Spleen (tissue), 7 donors: ENCODE results near the gene NOL3.

ENCODE experiments used
- POLR2A ChIP-seq, 3 donors: fragments of 450-650 bp; IDR thresholded peaks; one replicate each; pipeline ENCODE4 v1.5.1; 2017; ENCODE audit warnings: antibody characterized with exemption in 3 of 3, mild to moderate bottlenecking in 1 of 3
- POLR2AphosphoS5 ChIP-seq, 3 donors: sonication (generic); formaldehyde crosslinking; IDR thresholded peaks; one replicate each; pipeline ENCODE4 v1.5.1; 2017; ENCODE audit warnings: antibody characterized with exemption in 3 of 3
- TF ChIP-seq, protein P1 (sequence below), 11 experiments: fragments of 200-600 bp in 7 of 11; fragments of 450-650 bp in 4 of 11; sonication (generic) in 4 of 11; IDR thresholded peaks in 8 of 11; conservative IDR thresholded peaks in 3 of 11; 1 replicate in 7 of 11; 2 replicates in 4 of 11; pipeline versions ENCODE4 v1.4.0 to v1.8.0; 2016 to 2021; ENCODE audit warnings: antibody characterized with exemption in 11 of 11, inconsistent platforms in 4 of 11, mild to moderate bottlenecking in 1 of 11
- donor health status: DM: no; HTN: no; CAD: no; lungs with moderate emphysema.
- donor health status: DM: no; HTN: no; CAD: no.
- donor health status: DM: no; HTN: no; CAD: no.

DNA sequence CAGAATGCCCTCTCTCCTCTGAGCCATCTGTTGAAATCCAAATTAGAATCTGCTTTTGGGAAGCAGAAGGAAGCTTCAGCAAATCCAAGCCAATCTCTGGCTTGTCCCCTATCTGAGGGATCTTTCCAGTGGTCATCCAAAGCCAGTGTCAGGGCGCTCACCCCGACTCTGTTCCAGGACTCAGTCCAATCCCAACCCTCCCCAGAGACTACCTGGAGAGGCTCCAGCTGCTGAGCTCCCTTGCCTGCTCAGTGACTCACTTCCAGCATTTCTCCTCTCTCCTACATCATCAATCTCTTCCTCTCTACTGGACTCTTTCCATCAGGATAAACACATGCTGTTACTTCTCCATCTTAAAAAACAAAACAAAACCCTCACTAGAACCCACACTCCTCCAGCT, 11.0 kb downstream of the NOL3 start:
- TF ChIP-seq, protein P1, sequence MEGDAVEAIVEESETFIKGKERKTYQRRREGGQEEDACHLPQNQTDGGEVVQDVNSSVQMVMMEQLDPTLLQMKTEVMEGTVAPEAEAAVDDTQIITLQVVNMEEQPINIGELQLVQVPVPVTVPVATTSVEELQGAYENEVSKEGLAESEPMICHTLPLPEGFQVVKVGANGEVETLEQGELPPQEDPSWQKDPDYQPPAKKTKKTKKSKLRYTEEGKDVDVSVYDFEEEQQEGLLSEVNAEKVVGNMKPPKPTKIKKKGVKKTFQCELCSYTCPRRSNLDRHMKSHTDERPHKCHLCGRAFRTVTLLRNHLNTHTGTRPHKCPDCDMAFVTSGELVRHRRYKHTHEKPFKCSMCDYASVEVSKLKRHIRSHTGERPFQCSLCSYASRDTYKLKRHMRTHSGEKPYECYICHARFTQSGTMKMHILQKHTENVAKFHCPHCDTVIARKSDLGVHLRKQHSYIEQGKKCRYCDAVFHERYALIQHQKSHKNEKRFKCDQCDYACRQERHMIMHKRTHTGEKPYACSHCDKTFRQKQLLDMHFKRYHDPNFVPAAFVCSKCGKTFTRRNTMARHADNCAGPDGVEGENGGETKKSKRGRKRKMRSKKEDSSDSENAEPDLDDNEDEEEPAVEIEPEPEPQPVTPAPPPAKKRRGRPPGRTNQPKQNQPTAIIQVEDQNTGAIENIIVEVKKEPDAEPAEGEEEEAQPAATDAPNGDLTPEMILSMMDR (IDR thresholded peaks at IDR 0.05 in 8 of 11, conservative IDR thresholded peaks at IDR 0.05 in 3 of 11) = no peak
- TF ChIP-seq POLR2AphosphoS5 (IDR thresholded peaks at IDR 0.05) (no peak), POLR2A (IDR thresholded peaks at IDR 0.05) (no peak)
